KMS-11 (cell line): Measurements from ENCODE around the gene ELANE.
"Not testable (repeated sequence)": the region's sequence is repeated elsewhere in the genome, so short reads cannot be mapped to it uniquely, and the experiment has no call there.

Source experiments
- H2AFZ ChIP-seq: fragments of 200-600 bp; sonication (generic); 2 replicates; pipeline ENCODE4 v1.6.1; 2016; ENCODE audit warnings: antibody characterized with exemption, mixed run types, low read depth
- H3K27ac ChIP-seq: fragments of 200-600 bp; sonication (generic); 2 replicates; pipeline ENCODE4 v1.6.1; 2016; ENCODE audit warnings: mild to moderate bottlenecking, mixed run types
- H3K27me3 ChIP-seq: fragments of 200-600 bp; sonication (generic); 2 replicates; pipeline ENCODE4 v1.6.1; 2017; ENCODE audit warnings: mild to moderate bottlenecking, low read depth, mixed run types, moderate library complexity; ENCODE audit not compliant: insufficient read depth
- H3K36me3 ChIP-seq: fragments of 200-600 bp; sonication (generic); 2 replicates; pipeline ENCODE4 v1.6.1; 2017; ENCODE audit warnings: mild to moderate bottlenecking, mixed run types; ENCODE audit not compliant: insufficient read depth
- H3K4me1 ChIP-seq: fragments of 200-600 bp; sonication (generic); 2 replicates; pipeline ENCODE4 v1.6.1; 2016; ENCODE audit warnings: mild to moderate bottlenecking, low read depth, mixed run types; ENCODE audit not compliant: poor library complexity, severe bottlenecking
- H3K4me2 ChIP-seq: fragments of 200-600 bp; sonication (generic); 2 replicates; pipeline ENCODE4 v1.7.0; 2016; ENCODE audit warnings: mild to moderate bottlenecking, mixed run types
- H3K4me3 ChIP-seq: fragments of 200-600 bp; sonication (generic); IDR thresholded peaks from 2 replicates; pipeline ENCODE4 v1.6.1; 2017; ENCODE audit warnings: low read depth, low read length, mixed read lengths; ENCODE audit not compliant: insufficient read depth
- H3K79me2 ChIP-seq: fragments of 200-600 bp; sonication (generic); 2 replicates; pipeline ENCODE4 v1.6.1; 2016; ENCODE audit warnings: low read depth, mixed run types; ENCODE audit not compliant: insufficient read depth
- H3K9ac ChIP-seq: fragments of 200-600 bp; sonication (generic); 2 replicates; pipeline ENCODE4 v1.6.1; 2016; ENCODE audit warnings: mild to moderate bottlenecking, mixed run types
- H4K20me1 ChIP-seq: fragments of 200-600 bp; sonication (generic); 2 replicates; pipeline ENCODE4 v1.6.1; 2016; ENCODE audit warnings: mild to moderate bottlenecking, mixed run types; ENCODE audit not compliant: insufficient read depth
- TF ChIP-seq, protein P1 (sequence below): fragments of 200-600 bp; sonication (generic); conservative IDR thresholded peaks from 2 replicates; pipeline ENCODE4 v1.6.1; 2017; ENCODE audit warnings: low read depth, mild to moderate bottlenecking, antibody characterized with exemption, low read length, moderate library complexity, mixed read lengths

Gene ELANE

DNA sequence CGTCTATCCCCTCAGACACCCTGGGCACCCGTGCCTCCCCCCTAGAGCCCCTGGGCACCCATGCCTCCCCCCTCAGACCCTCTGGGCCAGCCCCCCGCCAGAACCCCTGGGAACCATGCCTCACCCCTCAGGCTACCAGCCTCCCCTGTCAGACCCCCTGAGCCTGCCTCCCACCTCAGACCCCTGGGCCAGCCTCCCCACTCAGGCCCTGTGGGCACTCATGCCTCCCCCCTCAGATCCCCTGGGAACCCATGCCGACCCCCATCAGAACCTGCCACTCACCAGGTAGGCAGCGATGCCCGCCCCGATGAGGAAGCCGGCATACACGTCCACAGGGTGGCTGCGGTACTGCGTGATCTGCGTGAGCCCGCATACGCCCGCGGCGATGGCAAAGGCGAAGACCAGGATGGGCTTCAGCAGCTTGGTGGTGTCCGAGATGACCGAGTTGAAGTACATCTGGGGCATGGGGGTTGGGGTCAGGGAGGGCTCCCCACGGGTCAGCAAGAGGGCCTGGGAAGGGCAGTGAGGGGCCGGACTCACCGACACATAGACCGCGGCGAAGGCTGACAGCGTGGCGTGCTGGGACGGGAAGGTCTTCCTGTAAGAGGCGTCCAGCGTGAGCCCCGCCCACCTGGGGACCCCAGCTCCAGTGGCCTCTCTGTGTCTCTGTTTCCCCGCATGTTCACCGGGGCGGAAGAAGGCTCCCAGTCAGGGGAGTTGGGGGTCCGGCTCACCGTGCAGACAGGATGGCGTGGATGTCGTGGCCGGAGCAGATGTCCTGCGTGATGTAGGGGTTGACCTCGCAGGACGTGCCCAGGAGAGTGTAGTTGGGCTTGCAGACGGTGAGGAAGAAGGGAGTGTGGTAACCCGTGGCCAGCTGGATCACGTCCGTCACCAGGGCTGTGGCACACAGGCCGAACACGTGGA, 37.7 kb upstream of the ELANE start:
- TF ChIP-seq, protein P1, sequence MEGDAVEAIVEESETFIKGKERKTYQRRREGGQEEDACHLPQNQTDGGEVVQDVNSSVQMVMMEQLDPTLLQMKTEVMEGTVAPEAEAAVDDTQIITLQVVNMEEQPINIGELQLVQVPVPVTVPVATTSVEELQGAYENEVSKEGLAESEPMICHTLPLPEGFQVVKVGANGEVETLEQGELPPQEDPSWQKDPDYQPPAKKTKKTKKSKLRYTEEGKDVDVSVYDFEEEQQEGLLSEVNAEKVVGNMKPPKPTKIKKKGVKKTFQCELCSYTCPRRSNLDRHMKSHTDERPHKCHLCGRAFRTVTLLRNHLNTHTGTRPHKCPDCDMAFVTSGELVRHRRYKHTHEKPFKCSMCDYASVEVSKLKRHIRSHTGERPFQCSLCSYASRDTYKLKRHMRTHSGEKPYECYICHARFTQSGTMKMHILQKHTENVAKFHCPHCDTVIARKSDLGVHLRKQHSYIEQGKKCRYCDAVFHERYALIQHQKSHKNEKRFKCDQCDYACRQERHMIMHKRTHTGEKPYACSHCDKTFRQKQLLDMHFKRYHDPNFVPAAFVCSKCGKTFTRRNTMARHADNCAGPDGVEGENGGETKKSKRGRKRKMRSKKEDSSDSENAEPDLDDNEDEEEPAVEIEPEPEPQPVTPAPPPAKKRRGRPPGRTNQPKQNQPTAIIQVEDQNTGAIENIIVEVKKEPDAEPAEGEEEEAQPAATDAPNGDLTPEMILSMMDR = no peak
- Histone ChIP-seq H3K9ac (no peak overlapping the region), H3K4me1 (no peaks in the 10 kb centered on the region), H3K27me3 (no peaks in the 10 kb centered on the region), H4K20me1 (no peaks in the 10 kb centered on the region), H3K36me3 (peaks cover 11% of the 10 kb centered on the region), H3K79me2 (peaks cover 5% of the 10 kb centered on the region; the same call in 1 of the 2 replicates), H3K4me3 (no peak overlapping the region), H3K27ac (no peak overlapping the region), H2AFZ (no peak overlapping the region), H3K4me2 (no peak overlapping the region)

GRCh38 chr19:815079-815774, 36.9 kb upstream of the ELANE start:
- no peak overlapping the region for H2AFZ ChIP-seq
- H3K27ac ChIP-seq = no peak overlapping the region
- no peaks in the 10 kb centered on the region for H3K27me3 ChIP-seq
- H3K4me3 ChIP-seq = no peak overlapping the region
- no peak overlapping the region for H3K4me2 ChIP-seq
- H3K9ac ChIP-seq = no peak overlapping the region
- 0 out of 2 replicates have a peak, but pooled peaks cover 1% of the 10 kb centered on the region for H3K79me2 ChIP-seq
- no peaks in the 10 kb centered on the region for H3K4me1 ChIP-seq
- TF ChIP-seq, protein P1 = no peak
- H3K36me3 ChIP-seq = peaks cover 8% of the 10 kb centered on the region
- H4K20me1 ChIP-seq = no peaks in the 10 kb centered on the region

DNA sequence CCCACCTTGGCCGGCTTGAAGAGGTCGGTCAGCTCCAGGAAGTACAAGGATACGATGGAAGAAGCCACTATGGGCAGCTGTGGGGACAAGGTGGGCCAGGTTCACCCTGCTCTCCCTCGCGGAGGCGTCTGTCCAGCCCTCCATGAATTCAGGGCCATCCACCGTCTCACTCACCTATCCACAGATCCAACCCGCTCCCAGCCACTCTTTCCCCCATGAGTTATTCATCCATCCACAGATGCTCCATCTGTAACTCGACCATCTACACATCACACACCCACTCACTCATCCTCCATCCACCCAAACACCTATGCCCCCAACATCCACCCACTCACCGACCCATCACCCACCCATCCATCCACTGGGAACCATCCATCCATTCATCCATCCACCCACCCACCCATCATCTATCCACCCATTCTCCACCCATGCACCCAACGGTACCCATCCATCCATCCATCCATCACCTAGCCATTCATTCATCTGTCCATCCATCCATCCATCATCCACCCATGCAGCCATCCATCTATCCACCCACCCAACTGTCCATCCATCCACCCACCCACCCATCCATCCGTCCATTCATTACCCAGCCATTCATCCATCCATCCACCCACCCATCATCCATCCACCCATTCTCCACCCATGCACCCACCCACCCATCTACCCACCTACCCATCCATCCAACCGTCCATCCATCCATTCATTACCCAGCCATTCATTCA, 36.2 kb upstream of the ELANE start:
- no peak overlapping the region for H3K4me2 ChIP-seq
- H3K27me3 ChIP-seq = no peaks in the 10 kb centered on the region
- TF ChIP-seq, protein P1 = no peak
- no peaks in the 10 kb centered on the region for H3K4me1 ChIP-seq
- H3K9ac ChIP-seq = no peak overlapping the region
- H3K79me2 ChIP-seq = no peaks in the 10 kb centered on the region
- H4K20me1 ChIP-seq = no peaks in the 10 kb centered on the region
- H3K36me3 ChIP-seq = peaks cover under 1% of the 10 kb centered on the region
- H2AFZ ChIP-seq = no peak overlapping the region
- H3K4me3 ChIP-seq = no peak overlapping the region
- no peak overlapping the region for H3K27ac ChIP-seq

- Histone ChIP-seq H3K4me1 (no peaks in the 10 kb centered on the region), H3K79me2 (no peaks in the 10 kb centered on the region), H3K4me3 (no peak overlapping the region), H3K9ac (no peak overlapping the region), H4K20me1 (no peaks in the 10 kb centered on the region), H3K27ac (no peak overlapping the region), H2AFZ (no peak overlapping the region), H3K4me2 (no peak overlapping the region), H3K27me3 (no peaks in the 10 kb centered on the region), H3K36me3 (no peaks in the 10 kb centered on the region; the same call in 1 of the 2 replicates)
- TF ChIP-seq, protein P1 = no peak
Observed at GRCh38 chr19:816500-816857, 35.6 kb upstream of the ELANE start.

- H3K27me3 ChIP-seq, H3K27ac ChIP-seq, H3K4me1 ChIP-seq, H3K4me3 ChIP-seq, H4K20me1 ChIP-seq, H3K36me3 ChIP-seq, H3K4me2 ChIP-seq, H3K79me2 ChIP-seq, H3K9ac ChIP-seq, H2AFZ ChIP-seq: not testable (repeated sequence)
Observed at GRCh38 chr19:820212-820611, 31.9 kb upstream of the ELANE start.
